ENCODE data around the gene AGO3.
A peak's percentile ranks its signal among the peaks of the same experiment; 100 is the strongest.

The AGO3 gene

DNA sequence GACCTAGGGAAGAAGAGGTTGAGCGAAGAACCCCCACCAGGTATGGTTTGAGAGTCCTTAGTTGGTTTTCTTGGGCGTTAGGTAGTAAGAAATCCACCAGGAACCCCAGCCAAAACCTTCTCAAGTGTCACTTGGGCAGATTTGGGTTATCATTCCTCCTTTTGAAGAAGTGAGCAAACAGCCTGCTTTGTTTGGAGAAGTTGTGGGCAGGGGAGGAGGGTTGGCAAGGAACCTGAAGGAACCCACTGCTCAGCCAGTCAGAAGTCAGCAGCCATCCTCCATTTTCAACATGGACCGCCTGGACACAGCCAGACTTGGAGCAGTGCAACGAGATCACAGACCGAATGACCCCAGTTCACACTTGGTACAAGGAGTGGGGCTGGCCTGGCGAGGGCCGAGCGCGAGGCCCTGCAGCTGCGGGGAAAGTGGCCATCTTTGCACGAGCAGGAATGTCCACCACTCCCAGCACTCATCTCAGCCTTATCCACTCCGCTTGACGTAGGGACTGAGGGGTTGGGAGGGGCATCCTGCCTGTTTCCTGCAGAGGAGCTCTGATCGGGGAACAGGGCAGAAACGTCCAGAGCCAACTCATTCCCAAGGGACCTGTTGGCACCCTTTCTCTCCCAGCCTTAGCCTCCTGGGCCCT is 165.0 kb downstream of the AGO3 start:
- no peak overlapping the region for H4K5ac ChIP-seq (ENCODE audit: low read length)
- no peak overlapping the region for H3K4me2 ChIP-seq (ENCODE audit: low read length)
- no peak overlapping the region for H3K27ac ChIP-seq (ENCODE audit: low read depth, low read length)
- no peak for DNase-seq
- no CpG with 5 or more reads among the region's 15 CpGs for WGBS (ENCODE audit: extremely low coverage, insufficient coverage, low lambda C conversion rate)
- no peak overlapping the region for H2BK5ac ChIP-seq (ENCODE audit: low read length)
- H4K8ac ChIP-seq (ENCODE audit: low read depth, low read length) = no peak overlapping the region
- no peak overlapping the region for H3K9ac ChIP-seq (ENCODE audit: low read length)
- no peak overlapping the region for H2BK120ac ChIP-seq (ENCODE audit: low read depth, low read length)
- H3K4me1 ChIP-seq (ENCODE audit: control insufficient read depth, low read depth, low read length) = no peaks in the 10 kb centered on the region
- no peak overlapping the region for H3K4ac ChIP-seq (ENCODE audit: low read depth, low read length)
- H3K27me3 ChIP-seq (ENCODE audit: insufficient read depth, low read length, poor library complexity) = no peaks in the 10 kb centered on the region
- H3K79me2 ChIP-seq (ENCODE audit: control insufficient read depth, insufficient read depth, low read length) = no peaks in the 10 kb centered on the region
- H2BK15ac ChIP-seq (replicated peaks; ENCODE audit: low read depth) = no peak overlapping the region
- H3K4me3 ChIP-seq (ENCODE audit: low read length) = no peak overlapping the region
- no peak overlapping the region for H2AK5ac ChIP-seq (ENCODE audit: low read length)
- peaks cover 14% of the 10 kb centered on the region for H3K36me3 ChIP-seq (ENCODE audit: control insufficient read depth, insufficient read depth, low read length)
- no peak overlapping the region for H3K56ac ChIP-seq (ENCODE audit: low read length)
- H3K79me1 ChIP-seq (ENCODE audit: low read length) = peaks cover 2% of the 10 kb centered on the region
- H3K18ac ChIP-seq (ENCODE audit: low read length) = no peak overlapping the region
- H3K23ac ChIP-seq (ENCODE audit: low read length) = no peak overlapping the region

DNA sequence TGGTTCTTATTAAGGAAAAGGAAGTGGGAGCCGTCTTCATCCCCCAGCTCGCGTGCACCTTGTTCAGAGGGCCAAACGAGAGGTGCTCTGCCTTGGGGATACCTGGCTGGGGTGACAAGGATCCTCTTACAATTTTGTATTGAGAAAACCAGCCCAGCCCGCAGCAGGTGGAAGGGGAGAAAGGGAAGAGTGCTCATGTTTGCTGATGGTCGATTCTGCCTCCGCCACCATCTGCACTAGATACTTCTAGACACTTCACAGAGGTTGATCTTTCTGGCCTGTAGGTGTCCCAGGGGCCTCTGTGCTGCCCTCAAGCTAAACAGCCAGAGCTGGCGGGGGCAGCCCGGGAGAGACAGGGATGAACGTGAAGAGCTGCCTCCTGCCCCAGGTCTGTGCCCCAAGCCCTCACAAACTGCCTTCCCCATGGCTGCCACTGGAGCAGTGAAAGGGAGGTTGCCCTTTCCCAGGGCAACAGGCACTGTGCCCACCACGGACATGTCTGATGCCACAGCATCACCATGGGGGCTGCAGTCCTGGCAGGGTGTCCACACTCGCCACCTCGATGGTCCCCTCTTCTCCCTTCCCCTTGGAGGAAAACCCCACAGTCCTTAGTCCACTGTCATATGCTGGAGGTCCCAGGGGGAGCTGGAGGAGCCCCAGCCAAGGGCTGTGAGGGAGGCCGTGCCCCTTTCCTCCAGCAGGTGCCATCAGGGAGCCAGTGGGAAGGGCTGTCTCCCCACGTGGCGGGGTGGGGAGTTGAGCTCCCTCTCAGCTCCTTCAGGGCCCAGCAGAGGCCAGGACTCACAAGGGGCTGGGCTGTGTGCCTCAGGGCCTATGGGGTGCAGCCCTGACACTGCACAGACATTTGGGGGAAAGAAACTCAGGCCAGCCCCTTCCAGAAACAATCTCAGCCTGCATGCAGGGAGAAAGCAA is 165.9 kb downstream of the AGO3 start:
- no peak overlapping the region for H3K23ac ChIP-seq (ENCODE audit: low read length)
- no peaks in the 10 kb centered on the region for H3K4me1 ChIP-seq (ENCODE audit: control insufficient read depth, low read depth, low read length)
- no peaks in the 10 kb centered on the region for H3K27me3 ChIP-seq (ENCODE audit: insufficient read depth, low read length, poor library complexity)
- H3K27ac ChIP-seq (ENCODE audit: low read depth, low read length) = no peak overlapping the region
- H3K79me1 ChIP-seq (ENCODE audit: low read length) = no peaks in the 10 kb centered on the region
- no peak overlapping the region for H3K4me3 ChIP-seq (ENCODE audit: low read length)
- H3K4ac ChIP-seq (ENCODE audit: low read depth, low read length) = no peak overlapping the region
- no peak overlapping the region for H2AK5ac ChIP-seq (ENCODE audit: low read length)
- no CpG with 5 or more reads among the region's 16 CpGs for WGBS (ENCODE audit: extremely low coverage, insufficient coverage, low lambda C conversion rate)
- no peak overlapping the region for H2BK5ac ChIP-seq (ENCODE audit: low read length)
- no peak overlapping the region for H4K5ac ChIP-seq (ENCODE audit: low read length)
- H2BK120ac ChIP-seq (ENCODE audit: low read depth, low read length) = no peak overlapping the region
- H4K8ac ChIP-seq (ENCODE audit: low read depth, low read length) = no peak overlapping the region
- H3K4me2 ChIP-seq (ENCODE audit: low read length) = no peak overlapping the region
- H3K79me2 ChIP-seq (ENCODE audit: control insufficient read depth, insufficient read depth, low read length) = no peaks in the 10 kb centered on the region
- peaks cover 12% of the 10 kb centered on the region for H3K36me3 ChIP-seq (ENCODE audit: control insufficient read depth, insufficient read depth, low read length)
- peak; percentile 82 for DNase-seq
- H3K9ac ChIP-seq (ENCODE audit: low read length) = no peak overlapping the region
- peak overlapping the region; percentile 15 for H3K56ac ChIP-seq (ENCODE audit: low read length)
- H2BK15ac ChIP-seq (replicated peaks; ENCODE audit: low read depth) = no peak overlapping the region
- H3K18ac ChIP-seq (ENCODE audit: low read length) = no peak overlapping the region

DNA sequence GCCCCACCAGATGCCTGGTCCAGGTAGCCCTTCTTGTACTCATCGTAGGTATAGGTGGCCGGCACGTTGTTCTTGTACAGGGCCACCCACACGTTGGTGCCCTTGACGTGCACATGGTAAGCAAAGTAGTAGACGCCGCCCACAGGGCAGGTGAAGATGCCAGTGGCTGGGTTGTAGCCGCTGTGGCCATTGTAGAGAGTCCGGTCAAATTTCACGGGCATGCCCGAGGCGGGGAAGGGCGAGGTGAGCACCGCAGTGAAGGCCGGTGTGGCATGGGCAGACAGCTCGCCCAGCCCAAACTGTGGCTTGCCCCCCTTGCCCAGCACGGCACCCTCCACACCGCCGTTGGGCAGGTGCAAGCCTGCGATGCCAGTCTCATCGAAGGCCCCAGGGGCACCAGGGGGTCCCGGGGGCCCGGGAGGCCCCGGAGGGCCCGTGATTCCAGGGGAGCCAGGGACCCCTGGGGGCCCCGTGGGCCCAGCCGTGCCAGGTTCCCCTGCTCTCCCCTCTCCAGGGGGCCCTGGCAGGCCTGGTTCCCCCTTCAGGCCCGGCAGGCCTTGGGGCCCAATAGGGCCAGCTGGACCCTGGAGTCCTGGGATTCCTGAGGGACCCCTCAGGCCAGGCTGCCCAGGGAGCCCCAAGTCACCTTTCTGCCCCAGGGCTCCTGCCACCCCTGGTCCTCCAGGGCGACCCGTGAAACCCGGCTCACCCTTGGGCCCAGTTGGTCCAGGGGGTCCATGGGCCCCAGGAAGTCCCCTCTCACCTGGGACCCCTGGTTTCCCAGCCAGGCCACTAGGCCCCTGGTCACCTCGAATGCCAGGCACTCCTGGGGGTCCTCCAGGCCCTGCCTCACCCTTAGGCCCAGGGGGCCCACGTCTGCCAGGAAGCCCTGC is 167.0 kb downstream of the AGO3 start:
- H3K79me1 ChIP-seq (ENCODE audit: low read length) = no peaks in the 10 kb centered on the region
- H3K27me3 ChIP-seq (ENCODE audit: insufficient read depth, low read length, poor library complexity) = no peaks in the 10 kb centered on the region
- H3K18ac ChIP-seq (ENCODE audit: low read length) = no peak overlapping the region
- no peak overlapping the region for H2BK15ac ChIP-seq (replicated peaks; ENCODE audit: low read depth)
- H3K23ac ChIP-seq (ENCODE audit: low read length) = no peak overlapping the region
- WGBS (ENCODE audit: extremely low coverage, insufficient coverage, low lambda C conversion rate) = no CpG with 5 or more reads among the region's 33 CpGs
- no peak overlapping the region for H4K5ac ChIP-seq (ENCODE audit: low read length)
- no peaks in the 10 kb centered on the region for H3K79me2 ChIP-seq (ENCODE audit: control insufficient read depth, insufficient read depth, low read length)
- H3K27ac ChIP-seq (ENCODE audit: low read depth, low read length) = no peak overlapping the region
- no peak overlapping the region for H3K4me3 ChIP-seq (ENCODE audit: low read length)
- H4K8ac ChIP-seq (ENCODE audit: low read depth, low read length) = no peak overlapping the region
- H3K9ac ChIP-seq (ENCODE audit: low read length) = no peak overlapping the region
- H2AK5ac ChIP-seq (ENCODE audit: low read length) = no peak overlapping the region
- no peak overlapping the region for H3K56ac ChIP-seq (ENCODE audit: low read length)
- H2BK120ac ChIP-seq (ENCODE audit: low read depth, low read length) = no peak overlapping the region
- no peak for DNase-seq
- H3K4me2 ChIP-seq (ENCODE audit: low read length) = no peak overlapping the region
- H3K4ac ChIP-seq (ENCODE audit: low read depth, low read length) = no peak overlapping the region
- H2BK5ac ChIP-seq (ENCODE audit: low read length) = no peak overlapping the region
- no peaks in the 10 kb centered on the region for H3K4me1 ChIP-seq (ENCODE audit: control insufficient read depth, low read depth, low read length)
- H3K36me3 ChIP-seq (ENCODE audit: control insufficient read depth, insufficient read depth, low read length) = peaks cover 6% of the 10 kb centered on the region

DNA sequence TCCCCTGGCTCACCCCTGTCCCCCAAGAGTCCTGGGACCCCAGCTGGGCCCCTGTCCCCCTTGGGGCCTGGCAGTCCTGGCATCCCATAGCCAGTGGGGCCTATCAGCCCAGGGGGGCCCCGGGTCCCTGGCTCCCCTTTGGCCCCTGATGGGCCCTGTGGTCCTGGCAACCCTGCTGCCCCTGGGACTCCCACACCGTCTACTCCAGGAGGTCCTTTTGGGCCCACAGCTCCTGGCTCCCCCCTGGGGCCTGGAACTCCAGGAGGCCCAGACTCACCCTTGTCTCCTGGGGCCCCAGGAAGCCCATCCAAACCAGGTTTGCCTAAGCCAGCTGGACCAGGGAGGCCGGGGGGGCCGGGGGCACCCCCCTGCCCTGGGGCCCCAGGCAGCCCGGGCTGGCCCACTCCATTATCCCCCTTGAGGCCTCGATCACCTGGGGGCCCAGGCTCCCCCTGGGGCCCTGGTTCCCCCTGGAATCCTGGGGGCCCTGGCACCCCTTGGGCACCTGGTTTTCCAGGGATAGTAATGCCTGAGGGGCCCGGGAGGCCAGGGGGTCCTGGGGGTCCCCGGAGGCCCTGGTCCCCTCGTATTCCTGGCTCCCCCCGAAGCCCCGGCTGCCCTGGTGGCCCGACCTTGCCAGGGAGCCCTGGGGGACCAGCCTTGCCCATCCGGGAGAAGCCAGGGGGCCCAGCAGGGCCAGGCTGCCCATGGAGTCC is 167.9 kb downstream of the AGO3 start:
- no peak overlapping the region for H2BK120ac ChIP-seq (ENCODE audit: low read depth, low read length)
- H3K4me1 ChIP-seq (ENCODE audit: control insufficient read depth, low read depth, low read length) = no peaks in the 10 kb centered on the region
- H2AK5ac ChIP-seq (ENCODE audit: low read length) = no peak overlapping the region
- H3K4me3 ChIP-seq (ENCODE audit: low read length) = no peak overlapping the region
- no peaks in the 10 kb centered on the region for H3K79me1 ChIP-seq (ENCODE audit: low read length)
- H3K27ac ChIP-seq (ENCODE audit: low read depth, low read length) = no peak overlapping the region
- no peak overlapping the region for H3K56ac ChIP-seq (ENCODE audit: low read length)
- H3K18ac ChIP-seq (ENCODE audit: low read length) = no peak overlapping the region
- no peak overlapping the region for H3K4me2 ChIP-seq (ENCODE audit: low read length)
- no peak overlapping the region for H4K8ac ChIP-seq (ENCODE audit: low read depth, low read length)
- no peaks in the 10 kb centered on the region for H3K79me2 ChIP-seq (ENCODE audit: control insufficient read depth, insufficient read depth, low read length)
- H3K9ac ChIP-seq (ENCODE audit: low read length) = no peak overlapping the region
- no peak for DNase-seq
- H3K36me3 ChIP-seq (ENCODE audit: control insufficient read depth, insufficient read depth, low read length) = no peaks in the 10 kb centered on the region
- no peak overlapping the region for H4K5ac ChIP-seq (ENCODE audit: low read length)
- no peak overlapping the region for H2BK5ac ChIP-seq (ENCODE audit: low read length)
- H3K27me3 ChIP-seq (ENCODE audit: insufficient read depth, low read length, poor library complexity) = no peaks in the 10 kb centered on the region
- WGBS (ENCODE audit: extremely low coverage, insufficient coverage, low lambda C conversion rate) = no CpG with 5 or more reads among the region's 13 CpGs
- H2BK15ac ChIP-seq (replicated peaks; ENCODE audit: low read depth) = no peak overlapping the region
- no peak overlapping the region for H3K4ac ChIP-seq (ENCODE audit: low read depth, low read length)
- no peak overlapping the region for H3K23ac ChIP-seq (ENCODE audit: low read length)

DNA sequence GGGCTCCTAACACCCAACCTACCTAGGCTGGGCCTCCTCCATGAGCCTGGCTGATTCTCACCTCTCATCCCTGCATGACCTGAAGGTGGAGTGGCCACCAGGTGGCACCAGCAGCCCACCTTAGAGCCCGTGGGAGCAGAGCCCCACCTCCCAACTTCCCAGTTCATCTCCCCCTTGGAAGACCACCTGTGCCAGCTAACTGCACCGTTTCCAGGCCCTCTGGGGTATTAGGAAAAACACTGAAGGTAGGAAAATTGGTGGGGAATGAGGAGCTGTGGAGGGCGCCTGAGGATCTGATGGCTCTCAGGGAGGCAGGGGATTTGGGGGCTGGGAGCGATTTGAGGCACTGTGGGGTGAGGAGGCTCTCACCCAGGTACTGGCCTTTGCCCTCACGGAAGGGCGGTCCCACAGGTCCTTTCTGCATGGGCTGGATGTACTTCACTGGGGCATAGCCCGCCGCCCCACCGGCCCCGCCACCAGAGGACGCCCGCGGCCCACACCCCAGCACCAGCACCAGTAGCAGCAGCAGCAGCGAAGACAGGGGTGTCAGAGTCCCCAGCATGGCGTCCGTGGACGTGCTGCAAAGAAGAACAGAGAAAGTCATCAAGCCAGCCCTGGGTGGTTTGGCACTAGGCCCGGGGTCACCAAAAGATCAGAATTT is 168.9 kb downstream of the AGO3 start:
- Histone ChIP-seq H2BK15ac (replicated peaks; ENCODE audit: low read depth) (no peak overlapping the region), H2AK5ac (ENCODE audit: low read length) (no peak overlapping the region), H3K23ac (ENCODE audit: low read length) (no peak overlapping the region), H3K18ac (ENCODE audit: low read length) (no peak overlapping the region), H3K9ac (ENCODE audit: low read length) (no peak overlapping the region), H2BK5ac (ENCODE audit: low read length) (no peak overlapping the region), H3K4me1 (ENCODE audit: control insufficient read depth, low read depth, low read length) (no peaks in the 10 kb centered on the region), H3K27ac (ENCODE audit: low read depth, low read length) (no peak overlapping the region), H3K36me3 (ENCODE audit: control insufficient read depth, insufficient read depth, low read length) (no peaks in the 10 kb centered on the region), H3K4me3 (ENCODE audit: low read length) (no peak overlapping the region), H2BK120ac (ENCODE audit: low read depth, low read length) (no peak overlapping the region), H3K79me1 (ENCODE audit: low read length) (no peaks in the 10 kb centered on the region), H4K5ac (ENCODE audit: low read length) (no peak overlapping the region), H3K79me2 (ENCODE audit: control insufficient read depth, insufficient read depth, low read length) (no peaks in the 10 kb centered on the region), H3K56ac (ENCODE audit: low read length) (no peak overlapping the region), H3K4ac (ENCODE audit: low read depth, low read length) (no peak overlapping the region), H4K8ac (ENCODE audit: low read depth, low read length) (no peak overlapping the region), H3K4me2 (ENCODE audit: low read length) (no peak overlapping the region), H3K27me3 (ENCODE audit: insufficient read depth, low read length, poor library complexity) (no peaks in the 10 kb centered on the region)
- DNase-seq = peak; percentile 83
- no CpG with 5 or more reads among the region's 18 CpGs for WGBS (ENCODE audit: extremely low coverage, insufficient coverage, low lambda C conversion rate)

All from mesendoderm (in vitro differentiated cells).